Stomach (tissue), 9 donors: ENCODE data around the gene MYCBPAP. TPM values are rescaled to one million over a fixed set of nuclear protein-coding genes. Genes with fewer than 3 reads are reported as not detected.

Experiments used
- DNase-seq, 2 donors: peaks; one replicate each; pipeline versions ENCODE4 v3.0.0 to v3.0.0-alpha.2; 2013 to 2019
- H3K27ac ChIP-seq, 5 donors: fragments of 200-600 bp in 4 of 5; sonication (generic) in 4 of 5; one replicate each; pipeline ENCODE4 v1.5.1; 2013 to 2019; ENCODE audit warnings: mild to moderate bottlenecking in 1 of 5, moderate library complexity in 1 of 5
- H3K27me3 ChIP-seq, 3 donors: fragments of 200-600 bp; sonication (generic); one replicate each; pipeline ENCODE4 v1.5.1; 2017 to 2019; ENCODE audit warnings: mixed run types in 1 of 3
- H3K36me3 ChIP-seq, 4 donors: fragments of 200-600 bp; sonication (generic); 1 replicate in 3 of 4; 2 replicates in 1 of 4; pipeline ENCODE4 v1.5.1; 2016 to 2019
- H3K4me1 ChIP-seq, 4 donors: fragments of 200-600 bp; sonication (generic); one replicate each; pipeline ENCODE4 v1.5.1; 2016 to 2019
- H3K4me3 ChIP-seq, 4 donors: fragments of 200-600 bp; sonication (generic) in 3 of 4; one replicate each; pipeline ENCODE4 v1.5.1; 2016 to 2019; ENCODE audit warnings: mild to moderate bottlenecking in 1 of 4
- H3K9me3 ChIP-seq, 4 donors: fragments of 200-600 bp; sonication (generic); one replicate each; pipeline ENCODE4 v1.5.1; 2016 to 2019
- CTCF ChIP-seq, 7 experiments: fragments of 450-650 bp in 4 of 7; fragments of 200-600 bp in 3 of 7; sonication (generic) in 3 of 7; IDR thresholded peaks; one replicate each; pipeline ENCODE4 v1.5.1; 2016 to 2019; ENCODE audit warnings: antibody characterized with exemption in 7 of 7, control low read depth in 2 of 7, mild to moderate bottlenecking in 1 of 7
- EP300 ChIP-seq: sonication (generic); formaldehyde crosslinking; IDR thresholded peaks from one replicate; pipeline ENCODE4 v1.6.1; 2017; ENCODE audit warnings: antibody characterized with exemption
- POLR2A ChIP-seq, 4 donors: fragments of 450-650 bp; IDR thresholded peaks; one replicate each; pipeline ENCODE4 v1.6.1; 2016; ENCODE audit warnings: antibody characterized with exemption in 4 of 4, control low read depth in 2 of 4, mild to moderate bottlenecking in 1 of 4, moderate library complexity in 1 of 4
- POLR2AphosphoS5 ChIP-seq, 3 donors: sonication (generic); formaldehyde crosslinking; IDR thresholded peaks; one replicate each; pipeline ENCODE4 v1.6.1; 2016; ENCODE audit warnings: antibody characterized with exemption in 3 of 3
- WGBS, 5 donors: extraction: QIAGEN DNeasy Blood & Tissue Kit in 3 of 5; methylation state at CpG; one replicate each; pipeline versions ENCODE4 v1.1.5 to v1.1.7; 2013 to 2018; 5-methylcytosine and 5-hydroxymethylcytosine counted together
- intact Hi-C: fragments of 100-400 bp; cut with DNase I; formaldehyde crosslinking; loops from one replicate; pipeline ENCODE4 v1.15.1; 2023; ENCODE audit warnings: low total_unique reads
- polyA plus RNA-seq, 3 donors: library from polyadenylated mRNA; stranded (reverse); fragments of 200-250 nt; gene quantifications; one replicate each; pipeline ENCODE4 v1.2.3, GENCODE V29; 2013
- total RNA-seq, 5 donors: library from RNA; depleted of rRNA; stranded (reverse); fragments of >200 nt; gene quantifications; one replicate each; pipeline versions ENCODE4 v1.1.0 to v1.2.3, GENCODE V29; 2014 to 2016
- donor health status: healthy with polysubstance abuse.
- donor health status: Bipolar disorder and iron deficiency.
- donor health status: healthy.

Gene MYCBPAP
- total and polyA plus RNA-seq, 8 donors: 0.25 to 2.7 (median 1.1) TPM; not detected in 3

GRCh38 chr17:50547035-50547735 is 38.9 kb downstream of the MYCBPAP start, which contains the start of gene SPATA20:
Gene SPATA20, plus strand, starts transcription at chr17:50547174. Its CDS starts 35 bp downstream, at chr17:50547209.
- intact Hi-C loops: loop anchor here (5.0 to 10.0 kb wide), 3 partner anchors 75 to 298 kb away; no protein-coding TSS in a partner anchor
- Histone ChIP-seq H3K27ac (peak within 1 kb of the TSS; percentile 82 to 91 (median 88)), H3K4me3 (peak within 1 kb of the TSS; percentile 52 to 64 (median 60)), H3K36me3 (peaks cover 0 to 38% (median 21%) of the 10 kb centered on the region in 4 donors), H3K9me3 (no peaks in the 10 kb centered on the region), H3K4me1 (peaks cover 34 to 73% (median 56%) of the 10 kb centered on the region in 4 donors), H3K27me3 (no peaks in the 10 kb centered on the region)
- DNase-seq: peak; percentile 95 to 97
- peak in 5 of 7 experiments; percentile 94 to 98 (median 97) for TF ChIP-seq CTCF (IDR thresholded peaks at IDR 0.05)
- no peak for TF ChIP-seq EP300
- peak in 1 of 4 donors; percentile 22 for TF ChIP-seq POLR2A (IDR thresholded peaks at IDR 0.05)
- TF ChIP-seq POLR2AphosphoS5 (IDR thresholded peaks at IDR 0.05): peak; percentile 75 to 93 (median 87)
- WGBS, 5 donors: 1 to 5% (median 2%) methylated on average over 3 to 42 of the region's 42 CpGs

- WGBS, 5 donors: 31 to 59% (median 36%) methylated on average over 5 of the region's 5 CpGs
- Histone ChIP-seq H3K36me3 (peaks cover 0 to 38% (median 21%) of the 10 kb centered on the region in 4 donors), H3K27ac (peak overlapping the region; percentile 82 to 91 (median 88)), H3K27me3 (no peaks in the 10 kb centered on the region), H3K9me3 (no peaks in the 10 kb centered on the region), H3K4me3 (peak overlapping the region; percentile 52 to 64 (median 60)), H3K4me1 (peaks cover 29 to 68% (median 51%) of the 10 kb centered on the region in 4 donors)
- intact Hi-C loops: loop anchor here (5.0 to 10.0 kb wide), 3 partner anchors 75 to 297 kb away; no protein-coding TSS in a partner anchor
- TF ChIP-seq POLR2AphosphoS5 (IDR thresholded peaks at IDR 0.05) (no peak), POLR2A (IDR thresholded peaks at IDR 0.05) (no peak), EP300 (no peak), CTCF (IDR thresholded peaks at IDR 0.05) (no peak)
- DNase-seq: peak in 1 of 2 donors; percentile 49
These were observed 39.5 kb downstream of the MYCBPAP start for GRCh38 chr17:50547736-50548083.

- no peak for DNase-seq
- Histone ChIP-seq H3K36me3 (peaks cover 0 to 42% (median 21%) of the 10 kb centered on the region in 4 donors), H3K27me3 (no peaks in the 10 kb centered on the region), H3K27ac (no peak overlapping the region), H3K4me3 (no peak overlapping the region), H3K9me3 (no peaks in the 10 kb centered on the region), H3K4me1 (peaks cover 21 to 58% (median 39%) of the 10 kb centered on the region in 4 donors)
- no peak for TF ChIP-seq CTCF (IDR thresholded peaks at IDR 0.05)
- no peak for TF ChIP-seq POLR2A (IDR thresholded peaks at IDR 0.05)
- TF ChIP-seq POLR2AphosphoS5 (IDR thresholded peaks at IDR 0.05): no peak
- TF ChIP-seq EP300: no peak
- 83 to 88% (median 87%) methylated on average over 15 to 18 of the region's 18 CpGs for WGBS, 5 donors
- intact Hi-C loops: loop anchor here (5.0 to 10.0 kb wide), 3 partner anchors 73 to 296 kb away; no protein-coding TSS in a partner anchor
These were observed 40.6 kb downstream of the MYCBPAP start for GRCh38 chr17:50548831-50549230.

DNA sequence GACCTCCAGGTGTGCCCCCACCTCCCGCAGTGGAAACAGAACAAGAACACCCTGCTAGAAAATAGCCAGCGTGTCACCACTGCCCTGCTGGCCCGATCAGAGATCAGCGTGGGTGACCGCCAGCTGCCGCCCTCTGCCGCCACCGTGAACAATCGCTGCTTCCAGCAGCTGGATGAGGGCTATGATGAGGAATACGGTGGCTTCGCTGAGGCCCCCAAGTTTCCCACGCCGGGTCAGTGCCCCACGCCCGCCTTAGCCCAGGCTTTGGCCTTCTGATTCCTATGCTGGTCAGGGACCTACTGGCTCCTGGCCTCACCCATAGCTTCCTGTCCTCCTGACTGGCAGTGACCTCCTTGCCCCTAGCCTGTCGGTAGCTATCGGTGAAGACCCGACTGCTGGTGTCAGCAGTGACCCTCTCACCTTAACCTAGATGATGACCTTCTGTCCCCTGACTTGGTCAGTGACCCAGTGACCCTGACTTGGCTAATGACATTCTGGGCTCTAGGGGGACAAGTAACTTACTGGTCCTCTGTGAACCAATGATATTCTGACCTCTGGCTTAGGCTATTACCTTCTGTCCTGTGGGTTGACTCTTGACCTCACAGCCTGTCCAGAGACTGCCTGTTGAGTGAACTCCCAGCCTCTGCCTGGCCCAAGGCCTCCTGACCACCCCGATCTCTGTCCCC is 41.2 kb downstream of the MYCBPAP start:
- Histone ChIP-seq H3K4me3 (no peak overlapping the region), H3K9me3 (no peaks in the 10 kb centered on the region), H3K4me1 (peaks cover 18 to 52% (median 37%) of the 10 kb centered on the region in 4 donors), H3K36me3 (peaks cover 0 to 48% (median 24%) of the 10 kb centered on the region in 4 donors), H3K27ac (no peak overlapping the region), H3K27me3 (no peaks in the 10 kb centered on the region)
- no peak for DNase-seq
- WGBS, 5 donors: 88 to 94% (median 92%) methylated on average over 19 of the region's 19 CpGs
- TF ChIP-seq CTCF (IDR thresholded peaks at IDR 0.05) (no peak), POLR2AphosphoS5 (IDR thresholded peaks at IDR 0.05) (no peak), EP300 (no peak), POLR2A (IDR thresholded peaks at IDR 0.05) (no peak)
- intact Hi-C loops: loop anchor here (5.0 to 10.0 kb wide), 3 partner anchors 73 to 295 kb away; no protein-coding TSS in a partner anchor
